IMR-90 (cell line): Measurements from ENCODE around the gene NPFF.

Experiments used
- BHLHE40 ChIP-seq: fragments of 150-350 bp; IDR thresholded peaks from 2 replicates; pipeline ENCODE4 v1.6.1; 2016; ENCODE audit warnings: mild to moderate bottlenecking, low read depth, low read length
- CEBPB ChIP-seq: IDR thresholded peaks from 2 replicates; pipeline ENCODE4 v1.6.1; 2012; ENCODE audit warnings: low read depth, low read length, improper control_type of control experiment
- ELK1 ChIP-seq: fragments of 150-350 bp; IDR thresholded peaks from 2 replicates; pipeline ENCODE4 v1.6.1; 2016; ENCODE audit warnings: low read depth, mild to moderate bottlenecking, low read length, moderate library complexity, borderline replicate concordance
- FOS ChIP-seq: fragments of 150-350 bp; IDR thresholded peaks from 2 replicates; pipeline ENCODE4 v1.6.1; 2016; ENCODE audit warnings: low read depth, low read length
- MAZ ChIP-seq: IDR thresholded peaks from 2 replicates; pipeline ENCODE4 v1.6.1; 2012; ENCODE audit warnings: low read depth, mild to moderate bottlenecking, low read length, improper control_type of control experiment, moderate library complexity, borderline replicate concordance
- NFE2L2 ChIP-seq: fragments of 150-350 bp; IDR thresholded peaks from 2 replicates; pipeline ENCODE4 v1.6.1; 2016; ENCODE audit warnings: low read depth, mild to moderate bottlenecking, low read length
- POLR2A ChIP-seq: IDR thresholded peaks from 2 replicates; pipeline ENCODE4 v1.6.1; 2012; ENCODE audit warnings: mild to moderate bottlenecking, low read depth, low read length
- RAD21 ChIP-seq: IDR thresholded peaks from 2 replicates; pipeline ENCODE4 v1.6.1; 2012; ENCODE audit warnings: low read length, improper control_type of control experiment
- RCOR1 ChIP-seq: IDR thresholded peaks from 2 replicates; pipeline ENCODE4 v1.6.1; 2012; ENCODE audit warnings: mild to moderate bottlenecking, low read length, improper control_type of control experiment; ENCODE audit not compliant: insufficient replicate concordance
- RFX5 ChIP-seq: IDR thresholded peaks from 2 replicates; pipeline ENCODE4 v1.8.0; 2012; ENCODE audit warnings: low read depth, mild to moderate bottlenecking, low read length, moderate library complexity
- SMC3 ChIP-seq: fragments of 150-350 bp; IDR thresholded peaks from 2 replicates; pipeline ENCODE4 v1.6.1; 2016; ENCODE audit warnings: low read depth, mild to moderate bottlenecking, antibody characterized with exemption, low read length, moderate library complexity
- TF ChIP-seq, protein P1 (sequence below): conservative IDR thresholded peaks from 2 replicates; pipeline ENCODE4 v1.5.1; 2012; ENCODE audit warnings: mild to moderate bottlenecking, low read depth, low read length, improper control_type of control experiment
- TF ChIP-seq, protein P2 (sequence below): fragments of 150-350 bp; IDR thresholded peaks from 2 replicates; pipeline ENCODE4 v1.6.1; 2017; ENCODE audit warnings: mild to moderate bottlenecking, antibody characterized with exemption, low read length, low read depth

- TF ChIP-seq RAD21 (no peak), CEBPB (no peak), ELK1 (no peak), POLR2A (no peak), SMC3 (no peak), RCOR1 (no peak), BHLHE40 (no peak), FOS (no peak), RFX5 (no peak), NFE2L2 (no peak), MAZ (no peak)
- TF ChIP-seq, protein P1, sequence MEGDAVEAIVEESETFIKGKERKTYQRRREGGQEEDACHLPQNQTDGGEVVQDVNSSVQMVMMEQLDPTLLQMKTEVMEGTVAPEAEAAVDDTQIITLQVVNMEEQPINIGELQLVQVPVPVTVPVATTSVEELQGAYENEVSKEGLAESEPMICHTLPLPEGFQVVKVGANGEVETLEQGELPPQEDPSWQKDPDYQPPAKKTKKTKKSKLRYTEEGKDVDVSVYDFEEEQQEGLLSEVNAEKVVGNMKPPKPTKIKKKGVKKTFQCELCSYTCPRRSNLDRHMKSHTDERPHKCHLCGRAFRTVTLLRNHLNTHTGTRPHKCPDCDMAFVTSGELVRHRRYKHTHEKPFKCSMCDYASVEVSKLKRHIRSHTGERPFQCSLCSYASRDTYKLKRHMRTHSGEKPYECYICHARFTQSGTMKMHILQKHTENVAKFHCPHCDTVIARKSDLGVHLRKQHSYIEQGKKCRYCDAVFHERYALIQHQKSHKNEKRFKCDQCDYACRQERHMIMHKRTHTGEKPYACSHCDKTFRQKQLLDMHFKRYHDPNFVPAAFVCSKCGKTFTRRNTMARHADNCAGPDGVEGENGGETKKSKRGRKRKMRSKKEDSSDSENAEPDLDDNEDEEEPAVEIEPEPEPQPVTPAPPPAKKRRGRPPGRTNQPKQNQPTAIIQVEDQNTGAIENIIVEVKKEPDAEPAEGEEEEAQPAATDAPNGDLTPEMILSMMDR = no peak
- TF ChIP-seq, protein P2, sequence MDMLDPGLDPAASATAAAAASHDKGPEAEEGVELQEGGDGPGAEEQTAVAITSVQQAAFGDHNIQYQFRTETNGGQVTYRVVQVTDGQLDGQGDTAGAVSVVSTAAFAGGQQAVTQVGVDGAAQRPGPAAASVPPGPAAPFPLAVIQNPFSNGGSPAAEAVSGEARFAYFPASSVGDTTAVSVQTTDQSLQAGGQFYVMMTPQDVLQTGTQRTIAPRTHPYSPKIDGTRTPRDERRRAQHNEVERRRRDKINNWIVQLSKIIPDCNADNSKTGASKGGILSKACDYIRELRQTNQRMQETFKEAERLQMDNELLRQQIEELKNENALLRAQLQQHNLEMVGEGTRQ = no peak
These were observed 15.1 kb downstream of the NPFF start for GRCh38 chr12:53492188-53492587.
